GM18498 (cell line): Measurements from ENCODE around the gene TMEM131.
"Not testable (repeated sequence)": the region's sequence is repeated elsewhere in the genome, so short reads cannot be mapped to it uniquely, and the experiment has no call there.

Experiments
- ATAC-seq: cut with Tn5 transposase; IDR thresholded peaks from one replicate; pipeline ENCODE4 v1.9.1; 2021; ENCODE audit warnings: mild to moderate bottlenecking, moderate library complexity; ENCODE audit not compliant: unreplicated experiment

The TMEM131 gene

GRCh38 chr2:97869722-97870346 lies 125.9 kb downstream of the TMEM131 start:
- no peak for ATAC-seq

DNA sequence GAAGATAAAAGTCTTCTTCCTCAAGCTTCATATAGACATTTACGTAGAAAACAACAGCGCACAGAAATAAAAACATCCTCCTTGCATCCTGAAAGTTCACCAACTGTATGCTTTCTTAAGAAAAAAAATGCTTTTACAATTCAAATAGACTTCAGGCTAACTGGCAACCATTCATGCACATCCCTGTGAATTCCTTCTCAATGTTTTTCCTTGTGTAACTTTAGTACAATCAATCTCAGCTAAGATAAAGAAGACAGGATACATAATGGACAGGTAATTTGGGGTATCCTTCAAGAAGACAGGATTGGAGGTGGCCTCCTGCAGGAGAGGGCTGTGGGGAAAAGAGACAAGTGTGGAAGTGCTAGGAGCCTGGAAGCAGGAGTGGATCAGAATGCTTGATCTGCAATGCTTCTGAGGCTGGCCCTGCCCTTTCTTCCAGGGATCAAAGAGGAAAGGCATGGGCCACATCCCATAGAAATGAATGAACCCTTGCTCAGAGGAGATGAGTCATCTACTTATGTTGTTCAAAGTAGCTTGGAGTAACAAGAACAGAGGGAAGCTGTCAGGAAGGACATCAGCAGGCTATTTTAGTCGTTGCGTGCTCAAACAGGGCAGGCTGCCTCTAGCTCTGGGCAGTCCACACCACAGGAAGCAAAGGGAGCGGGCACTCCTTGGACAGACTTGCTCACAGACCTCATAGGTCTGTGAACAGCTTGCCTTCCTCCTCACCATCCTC lies 126.6 kb downstream of the TMEM131 start:
- ATAC-seq = no peak

DNA sequence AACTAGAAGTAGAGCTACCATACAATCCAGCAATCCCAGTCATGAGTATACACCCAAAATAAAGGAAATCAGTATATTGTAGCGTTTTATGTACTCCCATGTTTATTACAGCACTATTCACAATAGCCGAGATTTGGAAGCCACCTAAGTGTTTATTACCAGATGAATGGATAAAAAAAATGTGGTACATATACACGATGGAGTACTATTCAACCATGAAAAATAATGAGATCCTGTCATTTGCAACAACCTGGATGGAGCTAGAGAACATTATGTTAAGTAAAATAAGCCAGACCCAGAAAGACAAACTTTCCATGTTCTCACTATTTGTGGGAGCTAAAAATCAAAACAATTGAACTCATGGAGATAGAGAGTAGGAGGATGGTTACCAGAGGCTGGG lies 131.9 kb downstream of the TMEM131 start:
- ATAC-seq = no peak

- no peak for ATAC-seq
Measured at GRCh38 chr2:97861177-97861576, 134.6 kb downstream of the TMEM131 start.

DNA sequence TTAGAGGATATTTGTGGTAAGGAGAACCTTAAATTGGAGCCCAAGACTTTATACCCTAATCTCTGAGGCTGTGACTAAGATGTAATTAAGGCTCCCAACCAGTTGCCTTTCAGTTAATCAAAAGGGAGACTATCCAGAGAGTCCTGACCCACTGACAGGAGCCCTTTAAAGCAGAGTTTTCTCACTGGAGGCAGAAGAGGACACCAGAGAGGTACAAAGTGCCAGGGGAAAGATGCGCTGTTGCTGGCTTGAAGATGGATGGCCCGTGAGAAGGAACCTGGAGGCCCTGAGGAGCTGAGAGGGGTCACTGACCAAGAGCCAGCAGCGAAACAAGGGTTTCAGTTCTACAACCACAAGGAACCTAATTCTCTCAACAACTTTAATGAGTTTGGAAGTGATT lies 137.3 kb downstream of the TMEM131 start:
- ATAC-seq = no peak

DNA sequence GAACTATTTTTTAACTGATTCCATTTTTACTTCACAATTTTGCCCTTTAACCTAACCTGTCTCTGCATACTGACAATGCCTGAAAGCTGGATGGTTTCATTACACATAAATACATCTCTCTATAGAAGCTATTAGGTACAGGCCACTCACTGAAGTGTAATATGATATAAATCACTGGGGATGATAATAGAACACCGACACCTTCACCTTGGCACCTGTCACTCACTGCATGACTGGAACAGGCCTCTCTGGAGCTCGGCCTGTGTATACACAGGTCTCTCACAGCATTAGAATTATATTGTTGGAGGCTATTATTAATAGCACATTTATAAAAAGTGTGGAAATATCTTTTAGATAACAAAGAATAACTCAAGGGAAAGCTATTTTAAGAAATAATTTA lies 138.2 kb downstream of the TMEM131 start:
- no peak for ATAC-seq

DNA sequence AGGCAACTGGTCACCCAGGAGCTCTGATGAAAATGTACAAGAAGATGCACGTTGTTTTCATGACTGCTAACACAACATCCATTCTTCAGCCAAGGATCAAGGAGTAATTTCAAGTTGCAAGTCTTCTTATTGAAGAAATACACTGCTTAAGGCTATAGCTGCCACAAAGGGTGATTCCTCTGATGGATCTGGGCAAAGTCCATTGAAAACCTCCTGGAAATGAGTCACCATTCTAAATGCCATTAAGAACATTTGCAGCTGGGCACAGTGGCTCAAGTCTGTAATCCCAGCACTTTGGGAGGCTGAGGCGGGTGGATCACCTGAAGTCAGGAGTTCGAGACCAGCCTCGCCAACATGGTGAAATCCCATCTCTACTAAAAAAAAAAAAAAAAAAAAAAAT lies 142.7 kb downstream of the TMEM131 start:
- not testable (repeated sequence) for ATAC-seq

DNA sequence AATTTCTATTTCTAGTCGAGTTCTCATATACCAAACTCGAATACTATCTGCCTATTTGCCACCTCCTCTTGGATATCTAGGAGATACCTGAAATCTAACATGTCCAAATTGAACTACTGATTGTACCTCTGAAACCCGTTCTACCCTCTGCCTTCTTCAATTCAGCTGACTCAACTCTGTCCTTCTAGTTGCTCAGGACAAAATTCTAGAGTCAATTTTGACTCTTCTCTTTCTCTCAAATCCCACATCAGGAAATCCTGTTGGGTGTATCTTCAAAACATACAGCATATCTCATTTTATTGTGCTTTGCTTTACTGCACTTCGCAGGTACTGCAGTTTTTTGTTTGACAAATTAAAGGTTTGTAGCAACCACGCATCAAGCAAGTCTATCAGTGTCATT lies 144.6 kb downstream of the TMEM131 start:
- ATAC-seq = no peak

- ATAC-seq = peak; percentile 72
Measured at GRCh38 chr2:97849881-97850528, 145.7 kb downstream of the TMEM131 start.

- ATAC-seq = no peak
Measured at GRCh38 chr2:97848306-97848705, 147.4 kb downstream of the TMEM131 start.

GRCh38 chr2:97846716-97847115 lies 149.0 kb downstream of the TMEM131 start:
- not testable (repeated sequence) for ATAC-seq

- ATAC-seq = no peak
Measured at GRCh38 chr2:97845818-97846217, 149.9 kb downstream of the TMEM131 start.

GRCh38 chr2:97845133-97845532 lies 150.6 kb downstream of the TMEM131 start:
- no peak for ATAC-seq

DNA sequence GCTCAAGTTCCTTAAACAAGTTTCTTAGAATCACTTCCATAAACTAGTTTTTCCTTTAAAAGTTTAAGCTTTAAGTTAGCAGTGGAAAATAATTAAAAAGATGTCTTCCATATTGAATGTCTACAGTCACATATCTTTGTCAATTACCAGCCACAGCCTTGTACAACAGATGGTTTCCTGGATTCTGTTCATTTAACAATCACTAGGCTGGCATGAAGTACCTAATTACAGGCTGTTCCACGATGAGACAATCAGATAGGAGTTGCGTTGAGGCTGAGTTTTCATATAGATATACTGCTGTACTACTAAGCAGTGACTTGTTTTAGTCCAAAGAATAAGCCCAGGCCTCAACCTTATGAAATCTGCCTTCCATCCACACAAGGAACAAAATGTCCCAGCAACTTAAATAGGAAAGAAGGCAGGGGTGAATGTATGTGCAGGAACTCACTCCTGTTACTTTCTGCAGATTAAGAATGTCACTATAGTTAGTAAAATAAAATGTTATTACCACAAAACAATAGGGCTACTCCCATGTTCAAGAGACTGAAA lies 151.4 kb downstream of the TMEM131 start:
- ATAC-seq = no peak

DNA sequence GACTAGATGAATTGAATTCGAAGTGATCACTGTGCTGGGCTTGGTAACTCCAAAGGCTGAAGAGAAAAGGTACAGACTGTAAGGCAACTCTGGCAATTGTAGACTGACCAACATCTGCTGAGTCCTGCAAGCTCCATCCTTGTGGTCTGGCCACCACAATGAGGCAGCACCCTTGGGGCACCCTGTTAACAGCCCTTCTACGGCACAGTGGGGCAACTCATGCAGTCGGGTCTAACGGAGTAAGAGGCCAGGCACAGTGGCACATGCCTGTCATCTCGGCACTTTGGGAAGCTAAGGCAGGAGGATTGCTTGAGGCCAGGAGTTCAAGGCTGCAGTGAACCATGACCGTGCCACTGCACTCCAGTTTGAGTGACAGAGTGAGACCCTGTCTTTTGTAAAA lies 155.6 kb downstream of the TMEM131 start:
- no peak for ATAC-seq

DNA sequence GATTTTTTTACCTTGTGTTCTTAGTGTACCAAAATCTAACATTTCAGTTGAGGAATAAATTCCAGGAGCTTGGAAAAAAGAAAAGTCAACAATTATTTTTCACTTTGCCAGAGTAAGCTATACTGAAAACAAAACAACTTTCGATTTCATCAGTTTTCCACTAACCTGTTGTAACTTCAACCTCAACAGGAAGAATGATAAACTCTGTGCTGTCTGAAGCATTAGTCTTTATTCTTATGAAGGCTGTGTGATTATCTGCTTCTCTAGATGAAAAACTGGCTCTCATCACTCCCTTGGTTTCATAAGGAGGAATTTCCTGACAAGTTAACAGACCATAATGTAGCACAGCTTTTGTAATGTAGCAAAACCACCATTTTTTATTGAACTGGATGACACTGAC lies 161.1 kb downstream of the TMEM131 start:
- ATAC-seq = no peak

GRCh38 chr2:97831121-97831520 lies 164.6 kb downstream of the TMEM131 start:
- ATAC-seq = no peak

- not testable (repeated sequence) for ATAC-seq
Measured at GRCh38 chr2:97829255-97829654, 166.5 kb downstream of the TMEM131 start.

- ATAC-seq = not testable (repeated sequence)
Measured at GRCh38 chr2:97827013-97827412, 168.7 kb downstream of the TMEM131 start.

DNA sequence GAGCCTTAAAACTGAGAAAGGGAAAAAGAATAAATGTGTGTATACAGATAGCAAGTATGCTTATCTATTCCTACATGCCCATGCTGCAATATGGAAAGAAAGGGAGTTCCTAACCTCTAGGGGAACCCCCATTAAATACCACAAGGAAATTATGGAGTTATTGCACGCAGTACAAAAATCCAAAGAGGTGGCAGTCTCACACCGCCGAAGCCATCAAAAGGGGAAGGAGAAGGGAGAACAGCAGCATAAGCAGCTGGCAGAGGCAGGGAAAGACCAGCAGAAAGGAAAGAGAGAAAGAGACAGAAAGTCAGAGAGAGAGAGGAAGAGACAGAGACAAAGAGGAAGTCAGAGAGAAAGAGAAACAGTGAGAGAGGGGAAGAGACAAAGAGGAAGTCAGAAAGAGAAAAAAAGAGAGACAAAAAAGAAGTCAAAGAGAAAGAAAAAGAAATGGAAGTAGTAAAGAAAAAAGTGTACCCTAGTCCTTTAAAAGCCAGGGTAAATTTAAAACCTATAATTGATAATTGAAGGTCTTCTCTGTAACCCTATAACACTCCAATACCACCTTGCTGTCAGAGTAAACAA lies 169.4 kb downstream of the TMEM131 start:
- ATAC-seq = not testable (repeated sequence)

GRCh38 chr2:97824011-97824410 lies 171.7 kb downstream of the TMEM131 start:
- ATAC-seq = not testable (repeated sequence)
